Brain pericyte (primary cell): ENCODE data around the gene DAB2IP.

Source experiments
- DNase-seq: peaks from one replicate; pipeline ENCODE4 v3.0.0-alpha.2; 2012; ENCODE audit warnings: low read depth, low spot score

The DAB2IP gene

GRCh38 chr9:121743441-121744001 lies 92.1 kb downstream of the DAB2IP start:
- DNase-seq: no peak

- DNase-seq: no peak
These were observed 92.7 kb downstream of the DAB2IP start for GRCh38 chr9:121744002-121744686.

GRCh38 chr9:121744687-121745395 lies 93.4 kb downstream of the DAB2IP start:
- DNase-seq: no peak

GRCh38 chr9:121745396-121745695 lies 93.9 kb downstream of the DAB2IP start:
- no peak for DNase-seq

GRCh38 chr9:121746411-121746810 lies 95.0 kb downstream of the DAB2IP start:
- DNase-seq: no peak

GRCh38 chr9:121746866-121747265 lies 95.4 kb downstream of the DAB2IP start:
- no peak for DNase-seq

- no peak for DNase-seq
These were observed 96.6 kb downstream of the DAB2IP start for GRCh38 chr9:121748074-121748473.

GRCh38 chr9:121748727-121749423 lies 97.4 kb downstream of the DAB2IP start:
- DNase-seq: no peak

- no peak for DNase-seq
These were observed 98.2 kb downstream of the DAB2IP start for GRCh38 chr9:121749614-121750013.

GRCh38 chr9:121750259-121750714 lies 98.9 kb downstream of the DAB2IP start:
- DNase-seq: no peak

GRCh38 chr9:121750715-121751623 lies 99.5 kb downstream of the DAB2IP start:
- no peak for DNase-seq

- no peak for DNase-seq
These were observed 100.4 kb downstream of the DAB2IP start for GRCh38 chr9:121751686-121752445.

GRCh38 chr9:121752929-121753328 lies 101.5 kb downstream of the DAB2IP start:
- DNase-seq: no peak

- no peak for DNase-seq
These were observed 102.6 kb downstream of the DAB2IP start for GRCh38 chr9:121753802-121754654.

- no peak for DNase-seq
These were observed 103.4 kb downstream of the DAB2IP start for GRCh38 chr9:121754655-121755436.

- no peak for DNase-seq
These were observed 104.1 kb downstream of the DAB2IP start for GRCh38 chr9:121755581-121755980.

- no peak for DNase-seq
These were observed 105.2 kb downstream of the DAB2IP start for GRCh38 chr9:121756474-121757280.

- DNase-seq: no peak
These were observed 105.8 kb downstream of the DAB2IP start for GRCh38 chr9:121757281-121757585.
